T-helper 2 cell (primary cell): Measurements from ENCODE around the gene ADIPOR2.

ENCODE experiments used
- DNase-seq, 5 experiments: peaks; one replicate each; pipeline versions ENCODE4 v3.0.0 to v3.0.0-alpha.2; 2012 to 2022

ADIPOR2 gene

DNA sequence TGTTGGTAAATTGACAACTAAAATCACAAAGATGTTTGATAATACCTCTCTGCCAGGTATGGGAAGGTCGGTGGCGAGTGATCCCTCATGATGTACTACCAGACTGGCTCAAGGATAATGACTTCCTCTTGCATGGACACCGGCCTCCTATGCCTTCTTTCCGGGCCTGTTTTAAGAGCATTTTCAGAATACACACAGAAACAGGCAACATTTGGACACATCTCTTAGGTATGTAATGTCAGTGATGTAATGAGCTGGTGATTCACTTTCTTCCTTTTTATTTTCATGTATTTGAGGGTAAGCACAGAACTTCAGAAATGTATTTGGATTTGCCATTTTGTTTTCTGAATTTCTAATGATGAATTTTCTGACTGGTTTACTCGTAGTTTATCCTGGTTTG, 86.9 kb downstream of the ADIPOR2 start:
- no peak for DNase-seq

GRCh38 chr12:1778911-1779310, 88.0 kb downstream of the ADIPOR2 start:
- no peak for DNase-seq

DNA sequence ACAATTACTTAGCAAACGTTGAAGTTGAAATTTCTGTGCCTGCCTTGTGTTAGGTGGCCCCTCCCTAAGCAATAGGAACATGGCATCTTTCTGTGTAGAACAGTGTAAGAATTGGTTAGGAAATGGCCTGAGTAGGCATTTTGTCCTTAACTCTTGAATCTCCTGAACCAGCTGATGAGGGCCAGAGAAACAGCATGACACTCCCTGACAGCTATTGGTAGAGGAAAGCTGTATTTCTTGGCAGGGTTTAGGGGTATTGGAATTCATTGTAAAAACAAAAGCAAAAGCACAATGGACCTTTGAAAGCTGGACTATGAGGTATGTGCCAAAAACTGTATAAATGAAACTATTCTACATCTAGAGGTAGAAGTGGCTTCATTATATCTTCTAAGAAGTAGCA, 88.9 kb downstream of the ADIPOR2 start:
- DNase-seq = no peak

DNA sequence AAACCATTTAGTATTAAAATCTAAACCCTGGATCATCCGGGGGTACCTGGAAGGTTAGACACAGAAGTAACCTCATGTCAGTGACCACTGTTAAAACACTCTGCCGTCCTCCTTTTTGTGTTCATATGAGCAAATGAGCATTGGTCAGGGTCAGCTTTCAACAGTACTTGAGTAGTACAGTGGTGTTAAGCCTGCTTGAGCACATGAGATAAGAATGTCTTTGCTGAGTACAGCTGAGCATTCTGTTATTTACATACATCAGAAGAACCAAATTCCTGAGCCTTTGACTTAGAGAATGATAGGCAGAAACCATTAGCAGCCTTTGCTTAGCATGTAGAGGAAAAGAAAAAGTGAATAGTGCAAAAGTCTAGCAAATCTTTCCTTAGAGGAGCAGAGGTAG, 90.9 kb downstream of the ADIPOR2 start:
- DNase-seq = no peak

DNA sequence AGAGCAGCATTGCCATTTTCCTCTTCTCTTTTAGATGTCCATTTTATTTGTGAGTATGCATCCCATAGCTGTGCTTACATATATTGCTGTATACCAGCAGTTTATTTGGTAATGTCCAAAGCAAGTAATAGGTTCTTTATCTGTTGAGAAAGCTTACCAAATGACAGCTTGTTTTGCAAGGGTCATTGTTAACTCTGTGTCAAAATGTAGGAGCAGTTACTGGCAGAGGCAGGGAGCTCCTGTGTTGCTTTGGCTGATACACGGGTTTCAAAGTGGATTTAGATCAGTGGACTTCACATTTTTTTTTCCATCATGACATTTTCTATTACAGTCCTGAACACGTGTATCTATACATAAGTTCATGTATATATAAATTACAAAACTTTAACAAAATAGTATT, 91.3 kb downstream of the ADIPOR2 start:
- no peak for DNase-seq

DNA sequence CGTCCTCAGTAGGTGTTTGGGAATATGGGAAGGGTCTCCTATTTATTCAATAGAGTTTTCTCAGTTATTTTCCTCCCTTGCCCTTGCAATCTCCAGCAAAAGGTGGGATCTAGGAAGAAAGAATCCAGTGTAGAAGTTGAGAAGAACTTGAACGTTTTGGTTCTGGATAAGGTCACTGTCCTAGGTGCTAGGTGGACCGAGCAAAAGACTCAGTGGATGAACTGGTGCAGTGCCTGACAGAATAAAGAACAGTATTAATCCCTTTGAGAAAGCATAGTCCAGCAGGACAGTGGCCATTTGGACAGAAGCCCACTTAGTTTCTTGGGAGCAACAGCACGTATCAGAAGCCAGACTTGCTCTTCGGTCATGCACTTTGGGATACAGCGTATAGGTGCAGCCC, 96.8 kb downstream of the ADIPOR2 start:
- DNase-seq = no peak

GRCh38 chr12:1790444-1790843, 99.6 kb downstream of the ADIPOR2 start:
- DNase-seq = no peak

DNA sequence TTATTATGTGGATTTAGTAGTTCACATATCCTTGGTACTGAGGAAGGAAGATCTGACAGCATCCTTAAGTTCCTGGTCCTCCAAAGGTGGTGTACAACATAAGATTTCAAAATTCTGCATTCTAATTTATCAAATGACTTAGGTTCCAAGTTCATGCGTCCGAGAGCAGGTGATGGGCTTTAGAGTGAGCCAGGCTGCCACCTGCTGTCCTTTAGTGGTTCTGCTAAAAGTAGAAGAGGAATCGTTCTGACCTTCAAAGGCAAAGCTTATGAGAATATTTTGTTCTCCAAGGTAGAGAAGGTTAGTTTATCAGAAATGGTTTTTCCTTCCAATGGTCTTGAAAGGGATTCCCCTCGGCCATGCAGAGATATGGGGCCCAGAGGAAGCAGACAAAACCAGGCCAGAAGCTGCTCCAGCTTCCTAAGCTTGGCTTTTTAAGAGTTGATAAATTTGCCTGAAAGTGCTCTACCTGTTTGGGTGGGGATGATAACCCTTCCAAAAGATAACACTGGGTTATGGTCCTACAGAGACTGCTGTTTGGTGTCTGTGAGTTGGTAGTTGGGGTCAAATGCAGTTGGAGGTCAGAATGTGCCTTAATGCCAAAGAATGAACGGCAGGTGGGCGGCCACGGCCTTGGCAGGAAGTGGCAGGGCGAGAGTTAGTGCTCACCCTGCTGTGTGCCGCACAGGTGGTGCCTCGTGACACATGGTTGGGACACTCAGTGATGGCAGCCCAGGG, 100.4 kb downstream of the ADIPOR2 start:
- DNase-seq = peak in 4 of 5 experiments; percentile 36 to 74 (median 49)

GRCh38 chr12:1792406-1792805, 101.5 kb downstream of the ADIPOR2 start:
- DNase-seq = no peak

DNA sequence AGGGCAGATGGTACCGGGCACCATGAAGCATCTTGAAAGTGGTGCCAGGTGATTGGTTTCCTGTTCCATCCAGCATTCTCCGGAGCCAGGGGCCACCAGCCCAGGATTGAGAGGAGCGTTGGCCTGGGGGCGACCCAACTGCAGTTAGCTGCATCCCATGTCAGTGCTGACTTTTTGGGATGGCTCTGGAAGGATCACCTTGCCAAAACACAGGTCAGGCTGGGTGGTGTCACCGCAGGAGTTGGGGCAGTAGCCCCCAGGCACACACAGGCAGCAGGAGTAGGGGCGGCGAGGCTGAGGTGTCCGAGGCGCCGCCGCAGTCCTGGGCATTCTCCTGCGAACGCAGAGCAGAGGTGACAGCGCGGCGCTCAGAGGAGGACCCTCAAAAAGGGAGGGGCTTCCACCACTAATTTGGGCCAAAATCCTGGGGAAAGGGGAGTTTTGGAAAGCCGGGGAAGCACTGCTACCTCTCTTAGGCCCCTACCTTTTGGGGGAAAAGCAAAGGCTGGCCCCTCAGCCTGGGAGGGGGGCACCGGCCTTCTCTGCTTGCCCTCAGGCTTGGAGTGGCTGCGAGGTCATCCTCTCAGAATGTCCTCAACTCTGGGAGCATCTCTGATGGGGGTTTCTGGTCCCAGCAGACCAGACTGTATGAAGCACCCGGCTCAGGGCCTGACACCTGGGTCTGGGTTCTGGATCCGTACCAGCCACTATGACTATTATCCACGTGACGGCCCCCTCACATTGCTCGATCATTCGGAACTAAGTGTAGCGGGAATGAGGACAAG, 102.7 kb downstream of the ADIPOR2 start:
- DNase-seq = no peak

DNA sequence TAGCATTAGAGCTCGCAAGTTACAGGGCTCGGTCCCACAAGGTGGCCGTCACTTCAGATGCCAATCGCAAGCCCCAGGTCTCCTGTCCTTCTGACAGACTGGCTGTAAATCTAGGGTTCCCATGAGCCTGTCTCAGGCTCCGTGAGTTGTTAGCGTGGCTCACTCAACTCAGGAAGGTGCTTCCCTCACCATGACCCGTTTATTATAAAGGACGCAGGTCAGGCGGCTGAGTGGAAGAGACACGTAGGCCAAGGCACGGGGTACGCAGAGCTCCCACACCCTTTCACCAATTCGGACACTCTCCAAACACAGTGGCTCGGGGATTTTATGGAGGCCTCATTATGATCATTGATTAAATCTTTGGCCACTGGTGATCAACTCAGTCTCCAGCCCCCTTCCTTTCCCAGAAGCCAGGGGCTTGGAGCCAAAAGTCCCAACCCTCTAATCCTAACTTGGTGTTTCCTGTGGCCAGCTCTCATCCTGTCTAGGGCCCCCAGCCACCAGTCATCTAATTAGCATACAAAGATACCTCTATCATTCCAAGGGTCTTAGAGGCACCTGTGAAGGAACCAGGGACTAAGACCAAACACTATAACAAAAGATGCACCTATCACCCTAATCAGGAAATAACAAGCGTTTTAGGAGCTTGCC, 103.7 kb downstream of the ADIPOR2 start:
- no peak for DNase-seq

DNA sequence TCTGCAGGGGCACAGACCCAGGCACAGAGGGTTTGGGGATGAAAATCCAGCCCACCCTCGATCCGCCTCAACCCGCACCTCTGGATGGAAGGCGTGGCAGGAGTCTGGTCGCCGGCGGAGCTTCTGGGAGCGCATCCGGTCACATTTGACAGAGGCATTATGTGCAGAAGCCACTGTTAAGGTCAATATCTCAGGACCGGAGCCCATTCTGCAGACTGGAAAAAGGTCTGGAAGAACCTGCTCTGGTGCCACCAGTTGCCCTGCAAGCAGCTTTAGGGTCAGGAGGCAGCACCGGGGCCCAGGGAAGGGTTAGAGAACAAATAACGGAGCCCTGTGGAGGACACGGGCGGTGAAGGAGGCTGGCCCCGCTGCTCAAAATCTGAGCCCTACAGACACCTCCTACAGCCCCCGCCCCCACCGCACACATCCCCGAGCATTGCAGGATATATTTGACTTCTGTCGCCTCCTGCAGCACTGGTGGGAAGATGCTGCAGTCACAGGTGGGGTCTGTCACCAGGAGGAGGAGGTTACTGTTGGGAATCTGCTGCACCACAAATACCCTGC, 104.4 kb downstream of the ADIPOR2 start:
- no peak for DNase-seq

DNA sequence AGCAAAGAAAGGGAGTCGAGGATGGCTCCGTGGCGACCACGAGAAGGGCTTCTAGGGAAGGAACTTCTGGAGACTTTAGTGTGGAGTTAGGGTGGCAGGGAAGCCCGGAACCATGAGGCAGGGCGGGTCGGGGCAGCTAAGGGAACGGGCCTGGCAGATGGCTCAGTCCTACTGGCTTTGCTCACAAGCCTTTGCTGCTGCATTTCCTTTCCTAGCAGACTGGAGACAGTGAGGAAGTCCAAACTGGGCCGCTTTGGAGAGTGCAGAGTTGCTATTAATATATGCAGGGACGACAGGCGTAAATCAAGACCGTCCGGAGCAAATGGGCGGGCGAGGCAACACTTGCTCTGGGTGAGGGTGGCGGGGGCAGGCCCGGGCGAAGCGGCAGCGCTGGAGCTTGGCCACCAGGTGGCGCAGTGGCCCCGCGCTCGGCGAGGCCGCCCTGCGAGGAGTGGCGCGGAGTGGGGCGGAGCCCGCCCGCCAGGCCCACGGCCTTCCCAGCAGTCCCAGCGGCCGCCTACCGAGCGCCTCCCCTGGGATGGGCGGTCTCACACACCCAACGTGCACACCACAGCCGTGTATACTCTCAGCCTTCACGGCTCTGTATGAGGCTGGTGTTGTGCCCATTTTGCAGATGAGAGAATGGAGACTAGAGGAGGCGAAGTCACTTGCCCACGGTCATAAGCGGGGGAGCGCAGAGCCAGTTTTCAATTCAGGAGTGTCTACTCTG, 105.1 kb downstream of the ADIPOR2 start:
- DNase-seq = peak; percentile 89 to 97 (median 91)

GRCh38 chr12:1796515-1797010, 105.7 kb downstream of the ADIPOR2 start:
- peak in 3 of 5 experiments; percentile 19 to 67 (median 35) for DNase-seq

DNA sequence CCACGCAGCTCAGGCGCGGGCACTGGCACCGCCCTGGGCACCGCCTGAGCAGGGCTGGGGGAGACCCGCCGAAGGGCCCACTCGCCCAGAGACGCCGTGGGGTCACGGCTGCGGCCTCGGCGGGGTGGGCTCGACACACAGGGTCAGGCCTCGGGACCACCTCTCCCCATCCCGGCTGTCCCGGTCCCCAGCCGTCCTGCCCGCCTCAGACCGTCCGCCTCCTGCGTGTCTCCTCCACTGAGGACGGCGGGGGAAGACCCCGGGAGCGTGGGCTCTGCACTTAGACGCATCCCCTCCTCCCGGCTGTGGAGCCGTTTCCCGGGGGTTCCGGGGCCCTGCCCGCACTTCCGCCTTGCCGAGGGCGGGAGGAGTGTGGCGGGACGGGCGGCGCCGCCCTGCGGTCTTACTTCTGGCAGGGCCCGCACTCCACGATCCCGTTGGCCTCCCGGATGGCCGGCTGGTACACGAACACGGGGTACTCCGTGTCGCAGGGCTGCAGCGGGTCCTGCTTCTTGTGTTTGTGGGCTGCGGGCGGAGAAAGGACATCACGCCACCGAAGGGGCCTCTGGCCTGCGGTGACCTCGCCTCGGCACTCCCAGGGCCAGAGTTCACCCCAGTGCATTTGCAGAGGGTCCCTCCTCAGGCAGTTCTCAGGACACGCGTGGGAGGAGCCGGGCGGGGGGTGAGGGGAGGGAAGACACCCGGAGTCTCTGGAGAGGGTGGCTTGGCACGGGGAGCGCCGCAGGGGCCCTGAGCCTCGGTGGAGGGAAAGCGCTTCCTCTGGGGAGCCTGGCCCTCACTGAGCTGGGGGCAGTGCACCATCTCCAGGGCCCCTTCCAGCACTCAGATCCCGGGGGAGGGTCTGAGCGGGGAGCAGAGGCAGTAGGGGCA, 106.4 kb downstream of the ADIPOR2 start:
- DNase-seq = peak; percentile 30 to 72 (median 47)

DNA sequence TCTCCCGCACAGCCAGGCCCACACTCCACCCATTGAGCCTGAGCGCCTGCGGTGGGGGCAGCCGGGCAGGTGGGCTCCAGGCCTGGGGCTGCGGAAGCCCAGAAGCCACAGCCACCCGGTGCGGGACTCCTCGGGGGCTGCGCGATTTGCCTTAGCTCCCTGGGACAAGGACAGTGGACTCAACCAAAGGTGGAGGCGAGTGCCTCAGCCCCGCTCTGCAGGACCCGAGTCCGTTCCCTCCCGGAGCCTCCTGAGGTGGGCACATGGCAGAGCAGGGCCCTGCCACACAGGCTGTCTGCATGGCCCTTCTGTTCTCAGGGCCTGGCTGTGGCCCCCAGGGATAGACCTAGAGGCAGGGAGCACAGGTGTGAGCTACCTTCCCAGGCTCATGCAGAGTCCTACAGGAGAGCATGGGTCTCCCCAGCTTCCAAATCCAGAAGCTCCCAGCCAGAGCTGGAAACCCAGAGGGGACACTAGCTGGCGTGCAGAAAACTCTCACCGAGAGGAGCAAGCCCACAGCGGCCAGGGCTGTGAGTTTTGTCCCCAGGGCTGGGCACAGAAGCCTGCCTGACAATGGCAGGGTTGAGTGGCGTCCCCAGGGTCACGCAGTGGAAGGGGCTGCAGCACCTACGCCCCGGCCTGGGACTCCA, 107.2 kb downstream of the ADIPOR2 start:
- no peak for DNase-seq

DNA sequence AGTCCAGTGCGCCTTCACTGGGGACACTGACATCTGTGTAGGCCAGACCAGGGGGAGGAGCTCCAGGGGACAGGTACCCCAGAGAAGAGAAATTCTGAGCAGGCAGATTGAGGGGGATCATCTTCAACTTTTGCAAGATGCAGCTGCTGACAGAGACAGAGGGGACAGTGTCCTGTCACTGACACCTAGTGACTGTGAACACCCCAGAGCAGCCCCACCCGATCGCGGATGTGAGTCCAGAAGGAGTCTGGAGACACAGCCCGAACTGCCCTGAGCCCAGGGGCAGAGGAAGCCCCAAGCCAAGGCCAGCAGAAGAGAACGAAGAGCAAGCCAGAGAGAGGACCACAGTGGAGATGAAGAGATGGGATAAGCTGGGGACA, 107.8 kb downstream of the ADIPOR2 start:
- no peak for DNase-seq

GRCh38 chr12:1799051-1799881, 108.4 kb downstream of the ADIPOR2 start:
- DNase-seq = no peak

DNA sequence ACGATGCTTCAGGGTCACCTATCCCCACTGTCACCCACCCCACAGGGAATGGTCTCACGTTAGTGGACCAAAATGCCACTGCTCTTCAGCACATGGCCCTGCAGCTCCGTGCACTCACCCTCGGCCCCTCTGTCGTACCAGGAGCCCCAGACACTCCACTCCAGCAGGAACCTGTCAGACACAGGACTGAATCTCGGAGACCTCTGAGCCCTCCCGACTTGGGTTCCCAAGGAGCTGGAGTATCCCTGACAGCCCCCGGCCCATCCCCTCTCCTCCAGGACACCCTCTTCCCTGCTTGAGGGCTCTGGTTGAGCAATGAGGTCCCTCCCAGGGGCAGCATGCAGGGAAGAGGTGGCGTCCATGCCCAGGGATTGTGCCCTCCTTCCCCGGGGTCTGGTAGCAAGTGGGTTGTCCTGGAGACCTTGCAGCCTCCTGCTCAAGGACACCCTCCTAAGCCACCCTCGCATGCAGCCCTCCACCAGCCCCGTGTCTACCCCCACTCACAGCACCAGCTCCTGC, 109.1 kb downstream of the ADIPOR2 start:
- DNase-seq = no peak
